Measurements from ENCODE around the gene U2AF1L4.
"Not testable (repeated sequence)": the region's sequence is repeated elsewhere in the genome, so short reads cannot be mapped to it uniquely, and the experiment has no call there.

U2AF1L4 gene

DNA sequence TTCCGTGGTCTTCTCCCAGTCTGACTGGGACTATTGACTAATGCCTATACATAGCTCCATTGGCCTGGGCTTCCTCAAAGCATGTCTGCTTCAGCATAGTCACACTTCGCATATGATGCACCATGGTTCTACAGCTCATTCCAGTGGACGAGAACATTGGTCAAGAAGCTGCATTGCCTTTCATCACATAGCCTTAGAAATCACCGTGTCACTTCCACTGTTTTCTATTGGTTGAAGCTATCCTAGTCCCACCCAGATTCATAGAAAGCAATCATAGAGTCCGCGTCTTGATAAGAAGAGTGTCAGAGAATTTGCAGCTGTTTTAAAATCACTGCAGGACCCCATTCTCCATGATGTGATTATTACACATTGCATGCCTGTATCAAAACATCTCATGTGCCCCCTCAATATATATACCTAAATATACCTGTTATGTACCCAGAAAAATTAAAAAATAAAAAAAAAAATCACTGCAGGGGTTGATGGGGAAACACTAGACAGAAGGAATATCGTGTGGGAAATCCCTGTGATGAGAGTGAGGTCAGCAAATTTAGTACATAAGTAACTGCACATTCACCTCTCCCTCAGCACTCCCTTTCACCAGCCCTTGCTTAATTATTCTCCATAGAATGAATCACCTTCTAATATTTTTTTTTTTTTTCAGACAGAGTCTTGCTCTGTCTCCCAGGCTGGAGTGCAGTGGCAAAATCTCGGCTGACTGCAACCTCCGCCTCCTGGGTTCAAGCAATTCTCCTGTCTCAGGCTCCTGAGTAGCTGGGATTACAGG is 28.0 kb upstream of the U2AF1L4 start:
- Mint-ChIP-seq H3K4me3 (no peak overlapping the region), H3K36me3 (peaks cover 33% of the 10 kb centered on the region), H3K27ac (no peak overlapping the region), H3K4me1 (peaks cover 25% of the 10 kb centered on the region), H3K9me3 (no peaks in the 10 kb centered on the region)
- DNase-seq (ENCODE audit: low spot score in 2 of 2) (no peak), ATAC-seq (no peak)

GRCh38 chr19:35772362-35772761 is 27.1 kb upstream of the U2AF1L4 start:
- not testable (repeated sequence) for H3K4me3 Mint-ChIP-seq; DNase-seq (ENCODE audit: low spot score in 2 of 2); H3K9me3 Mint-ChIP-seq; ATAC-seq; H3K27ac Mint-ChIP-seq
- Mint-ChIP-seq H3K4me1 (peaks cover 25% of the 10 kb centered on the region), H3K36me3 (peaks cover 33% of the 10 kb centered on the region)

GRCh38 chr19:35768082-35768421 is 22.8 kb upstream of the U2AF1L4 start:
- DNase-seq (ENCODE audit: low spot score in 2 of 2) (no peak), ATAC-seq (no peak)
- peaks cover 44% of the 10 kb centered on the region for H3K36me3 Mint-ChIP-seq
- no peaks in the 10 kb centered on the region for H3K9me3 Mint-ChIP-seq
- H3K27ac Mint-ChIP-seq: peak overlapping the region; percentile 58
- no peaks in the 10 kb centered on the region for H3K4me1 Mint-ChIP-seq
- H3K4me3 Mint-ChIP-seq: no peak overlapping the region

GRCh38 chr19:35767288-35768081 is 22.3 kb upstream of the U2AF1L4 start:
- no peak for DNase-seq (ENCODE audit: low spot score in 2 of 2)
- Mint-ChIP-seq H3K4me1 (no peaks in the 10 kb centered on the region), H3K9me3 (no peaks in the 10 kb centered on the region), H3K27ac (no peak overlapping the region), H3K36me3 (peaks cover 50% of the 10 kb centered on the region), H3K4me3 (no peak overlapping the region)
- peak; percentile 21 for ATAC-seq

DNA sequence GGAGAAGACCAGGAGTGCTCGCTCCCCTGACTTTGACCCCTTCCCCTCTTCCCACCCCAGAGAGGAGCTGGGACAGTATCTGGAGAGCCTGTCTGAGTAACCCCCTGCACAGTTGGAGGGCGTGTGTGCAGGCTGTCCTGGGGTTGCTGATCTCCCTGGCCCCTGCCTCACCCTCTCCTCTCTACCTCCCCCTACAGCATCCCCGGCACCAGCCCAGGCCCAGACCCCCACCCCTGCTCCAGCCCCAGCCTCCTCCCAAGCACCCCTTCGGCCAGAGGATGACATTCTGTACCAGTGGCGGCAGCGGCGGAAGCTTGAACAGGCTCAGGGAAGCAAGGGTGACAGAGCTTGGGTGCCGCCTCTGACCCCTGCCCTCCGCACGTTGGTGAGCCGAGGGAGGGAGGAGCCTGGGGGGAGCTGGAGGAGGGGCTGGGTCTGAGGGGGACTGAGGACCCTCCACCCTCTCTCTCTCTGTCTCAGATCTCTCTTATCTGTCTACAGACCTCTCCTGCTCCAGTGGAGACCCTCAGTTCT is 21.4 kb upstream of the U2AF1L4 start:
- Mint-ChIP-seq H3K9me3 (no peaks in the 10 kb centered on the region), H3K27ac (no peak overlapping the region), H3K4me1 (no peaks in the 10 kb centered on the region), H3K36me3 (peaks cover 58% of the 10 kb centered on the region), H3K4me3 (no peak overlapping the region)
- DNase-seq (ENCODE audit: low spot score in 2 of 2) (no peak), ATAC-seq (peak; percentile 8)

GRCh38 chr19:35764432-35765315 is 19.5 kb upstream of the U2AF1L4 start:
- H3K9me3 Mint-ChIP-seq: no peaks in the 10 kb centered on the region
- ATAC-seq (no peak), DNase-seq (ENCODE audit: low spot score in 2 of 2) (no peak)
- H3K27ac Mint-ChIP-seq: no peak overlapping the region
- H3K4me1 Mint-ChIP-seq: peaks cover 2% of the 10 kb centered on the region
- H3K36me3 Mint-ChIP-seq: peaks cover 55% of the 10 kb centered on the region
- no peak overlapping the region for H3K4me3 Mint-ChIP-seq

DNA sequence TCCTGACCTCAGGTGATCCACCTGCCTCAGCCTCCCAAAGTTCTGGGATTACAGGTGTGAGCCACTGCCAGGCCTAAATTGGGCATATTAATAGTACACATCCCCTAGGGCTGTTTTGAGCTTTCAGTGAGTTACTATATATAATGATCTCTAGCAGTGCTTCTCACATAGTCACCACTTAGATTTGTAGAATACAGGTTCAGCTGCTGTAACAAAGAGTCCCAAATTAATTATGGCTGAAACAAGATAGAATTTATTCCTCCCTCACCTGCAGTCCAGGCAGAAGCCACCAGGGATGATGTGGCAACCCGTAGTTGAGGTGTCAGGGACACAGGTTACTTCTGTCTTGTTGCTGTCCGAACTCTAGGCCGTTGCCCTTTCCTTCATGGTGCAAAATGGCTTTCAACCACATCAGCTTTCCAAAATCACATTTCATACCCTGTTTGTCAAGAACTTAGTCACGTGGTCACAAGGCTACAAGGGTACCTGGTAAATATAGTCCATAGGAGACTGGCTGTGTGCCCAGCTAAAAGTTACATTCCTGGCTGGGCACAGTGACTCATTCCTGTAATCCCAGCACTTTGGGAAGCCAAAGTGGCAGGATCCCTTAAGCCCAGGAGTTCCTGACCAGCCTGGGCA is 15.6 kb upstream of the U2AF1L4 start:
- no peak overlapping the region for H3K4me3 Mint-ChIP-seq
- peaks cover 57% of the 10 kb centered on the region for H3K36me3 Mint-ChIP-seq
- H3K27ac Mint-ChIP-seq: no peak overlapping the region
- H3K9me3 Mint-ChIP-seq: no peaks in the 10 kb centered on the region
- H3K4me1 Mint-ChIP-seq: peaks cover 32% of the 10 kb centered on the region
- ATAC-seq: no peak
- DNase-seq (ENCODE audit: low spot score in 2 of 2): no peak

- Mint-ChIP-seq H3K4me1 (peaks cover 39% of the 10 kb centered on the region), H3K9me3 (no peaks in the 10 kb centered on the region), H3K36me3 (peaks cover 54% of the 10 kb centered on the region), H3K4me3 (peak overlapping the region; percentile 93), H3K27ac (no peak overlapping the region)
- no peak for ATAC-seq
- DNase-seq (ENCODE audit: low spot score in 2 of 2): no peak
Measured at GRCh38 chr19:35759697-35760096, 14.5 kb upstream of the U2AF1L4 start.

- Mint-ChIP-seq H3K27ac (peak within 1 kb of the TSS; percentile 97), H3K4me3 (peak within 1 kb of the TSS; percentile 93), H3K36me3 (peaks cover 41% of the 10 kb centered on the region), H3K4me1 (peaks cover 40% of the 10 kb centered on the region), H3K9me3 (no peaks in the 10 kb centered on the region)
- DNase-seq (ENCODE audit: low spot score in 2 of 2): peak; percentile 96 to 99
- peak; percentile 97 for ATAC-seq
Measured at GRCh38 chr19:35757749-35758608, 12.8 kb upstream of the U2AF1L4 start, which contains the start of gene PROSER3. TSS of gene PROSER3 (plus strand) at chr19:35758176. CDS start at chr19:35758216, 40 bp downstream.

DNA sequence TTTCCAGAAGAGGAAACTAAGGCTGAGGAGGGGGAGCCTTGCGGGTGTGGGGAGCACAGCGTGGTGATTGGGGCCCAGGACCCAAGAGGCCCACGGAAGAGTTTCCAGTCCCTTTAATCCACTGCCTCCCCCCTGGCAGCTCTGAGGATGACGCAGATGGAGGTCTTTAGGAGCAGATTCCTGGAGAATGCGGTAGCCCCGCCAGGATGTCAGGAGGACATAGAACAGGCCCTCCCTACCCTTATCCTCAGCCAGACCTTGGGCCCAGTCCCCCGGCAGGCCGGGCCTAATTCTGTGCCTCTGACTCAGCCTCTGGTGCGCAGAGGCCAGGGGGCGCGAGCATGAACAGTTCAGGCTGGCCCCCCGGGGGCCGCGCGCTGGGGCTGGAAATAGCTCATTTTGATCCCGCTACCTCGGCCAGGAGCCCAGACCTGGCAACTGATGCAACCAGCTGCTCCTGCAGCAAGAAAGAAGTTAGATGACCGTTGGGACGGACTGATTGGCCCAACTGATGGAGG is 12.1 kb upstream of the U2AF1L4 start:
- no peaks in the 10 kb centered on the region for H3K9me3 Mint-ChIP-seq
- peak overlapping the region; percentile 93 for H3K4me3 Mint-ChIP-seq
- H3K4me1 Mint-ChIP-seq: peaks cover 40% of the 10 kb centered on the region
- ATAC-seq: peak; percentile 11
- peak overlapping the region; percentile 97 for H3K27ac Mint-ChIP-seq
- H3K36me3 Mint-ChIP-seq: peaks cover 34% of the 10 kb centered on the region
- peak in 1 of 2 donors; percentile 71 for DNase-seq (ENCODE audit: low spot score in 2 of 2)

- ATAC-seq (no peak), DNase-seq (ENCODE audit: low spot score in 2 of 2) (no peak)
- H3K4me3 Mint-ChIP-seq: peak within 1 kb of the TSS; percentile 93
- peaks cover 28% of the 10 kb centered on the region for H3K36me3 Mint-ChIP-seq
- H3K9me3 Mint-ChIP-seq: no peaks in the 10 kb centered on the region
- peak within 1 kb of the TSS; percentile 97 for H3K27ac Mint-ChIP-seq
- H3K4me1 Mint-ChIP-seq: peaks cover 40% of the 10 kb centered on the region
Measured at GRCh38 chr19:35756377-35757230, 11.4 kb upstream of the U2AF1L4 start, which contains the start of gene HSPB6. TSS of gene HSPB6 (minus strand) at chr19:35757029. CDS start at chr19:35757008, 21 bp downstream.

- DNase-seq (ENCODE audit: low spot score in 2 of 2): no peak
- Mint-ChIP-seq H3K4me3 (peak overlapping the region; percentile 40), H3K27ac (no peak overlapping the region), H3K4me1 (peaks cover 40% of the 10 kb centered on the region), H3K9me3 (no peaks in the 10 kb centered on the region), H3K36me3 (peaks cover 28% of the 10 kb centered on the region)
- no peak for ATAC-seq
Measured at GRCh38 chr19:35755550-35756376, 10.5 kb upstream of the U2AF1L4 start.

All from stimulated activated effector memory CD8-positive, alpha-beta T cell treated with anti-CD3 and anti-CD28 coated beads, Interleukin-12 subunit alpha, Interleukin-12 subunit beta, amount 100 ng/mL, for 72 hours (primary cell).